Skeletal muscle tissue (tissue), 4 donors: ENCODE results near the gene SATB1. TPM values are rescaled to one million over a fixed set of nuclear protein-coding genes. Genes with fewer than 3 reads are reported as not detected.

ENCODE experiments used
- H3K27ac ChIP-seq: one replicate; pipeline ENCODE4 v1.7.0; 2013; ENCODE audit warnings: mild to moderate bottlenecking, low read depth, low read length, inconsistent platforms
- H3K27me3 ChIP-seq, 3 donors: one replicate each; pipeline ENCODE4 v1.7.0; 2013; ENCODE audit warnings: low read length in 3 of 3; ENCODE audit not compliant: control insufficient read depth in 3 of 3, insufficient read depth in 3 of 3
- H3K36me3 ChIP-seq, 3 donors: one replicate each; pipeline ENCODE4 v1.7.0; 2013; ENCODE audit warnings: low read length in 3 of 3; ENCODE audit not compliant: control insufficient read depth in 3 of 3, insufficient read depth in 3 of 3
- H3K4me1 ChIP-seq, 3 donors: one replicate each; pipeline ENCODE4 v1.7.0; 2013; ENCODE audit warnings: low read length in 3 of 3, mild to moderate bottlenecking in 3 of 3; ENCODE audit not compliant: control insufficient read depth in 3 of 3, insufficient read depth in 3 of 3
- H3K4me3 ChIP-seq, 3 donors: one replicate each; pipeline ENCODE4 v1.7.0; 2013; ENCODE audit warnings: low read length in 3 of 3
- H3K9ac ChIP-seq, 3 donors: one replicate each; pipeline ENCODE4 v1.7.0; 2013; ENCODE audit warnings: low read length in 3 of 3, mild to moderate bottlenecking in 3 of 3, moderate library complexity in 2 of 3, low read depth in 1 of 3
- H3K9me3 ChIP-seq, 3 donors: one replicate each; pipeline ENCODE4 v1.7.0; 2013; ENCODE audit warnings: low read length in 3 of 3; ENCODE audit not compliant: control insufficient read depth in 3 of 3
- total RNA-seq: library from RNA; depleted of rRNA; stranded (reverse); fragments of >200 nt; gene quantifications from one replicate; pipeline ENCODE4 v1.2.3, GENCODE V29; 2014
- donor health status: Osteomylitis.

The SATB1 gene
- total RNA-seq, 1 donor from 2014 or later, result 21.4 TPM

- H3K9ac ChIP-seq, result no peak overlapping the region
- H3K4me3 ChIP-seq, result no peak overlapping the region
- H3K27ac ChIP-seq, result no peak overlapping the region
- no peaks in the 10 kb centered on the region for H3K4me1 ChIP-seq
- no peaks in the 10 kb centered on the region for H3K9me3 ChIP-seq
- no peaks in the 10 kb centered on the region for H3K27me3 ChIP-seq
- peaks cover 0 to 18% (median 16%) of the 10 kb centered on the region in 3 donors for H3K36me3 ChIP-seq
Measured at GRCh38 chr3:18369551-18370185, 55.5 kb downstream of the SATB1 start.

GRCh38 chr3:18366258-18366657 lies 58.9 kb downstream of the SATB1 start:
- H3K27me3 ChIP-seq, result no peaks in the 10 kb centered on the region
- H3K4me1 ChIP-seq, result no peaks in the 10 kb centered on the region
- H3K36me3 ChIP-seq, result peaks cover 0 to 15% (median 4%) of the 10 kb centered on the region in 3 donors
- no peak overlapping the region for H3K9ac ChIP-seq
- H3K4me3 ChIP-seq, result no peak overlapping the region
- H3K27ac ChIP-seq, result no peak overlapping the region
- H3K9me3 ChIP-seq, result no peaks in the 10 kb centered on the region

- Histone ChIP-seq H3K27ac (no peak overlapping the region), H3K9ac (no peak overlapping the region), H3K9me3 (no peaks in the 10 kb centered on the region), H3K27me3 (no peaks in the 10 kb centered on the region), H3K36me3 (peaks cover 0 to 15% (median 4%) of the 10 kb centered on the region in 3 donors), H3K4me3 (no peak overlapping the region), H3K4me1 (no peaks in the 10 kb centered on the region)
Measured at GRCh38 chr3:18363338-18363737, 61.8 kb downstream of the SATB1 start.

GRCh38 chr3:18357747-18358146 lies 67.4 kb downstream of the SATB1 start:
- Histone ChIP-seq H3K27ac (no peak overlapping the region), H3K9ac (no peak overlapping the region), H3K27me3 (no peaks in the 10 kb centered on the region), H3K4me1 (no peaks in the 10 kb centered on the region), H3K9me3 (no peaks in the 10 kb centered on the region), H3K4me3 (no peak overlapping the region), H3K36me3 (no peaks in the 10 kb centered on the region)

- Histone ChIP-seq H3K27me3 (no peaks in the 10 kb centered on the region), H3K27ac (no peak overlapping the region), H3K9me3 (no peaks in the 10 kb centered on the region), H3K9ac (no peak overlapping the region), H3K4me1 (no peaks in the 10 kb centered on the region), H3K4me3 (no peak overlapping the region), H3K36me3 (peaks cover 10 to 11% (median 11%) of the 10 kb centered on the region in 3 donors)
Measured at GRCh38 chr3:18355832-18356231, 69.3 kb downstream of the SATB1 start.

GRCh38 chr3:18354701-18355100 lies 70.4 kb downstream of the SATB1 start:
- Histone ChIP-seq H3K4me1 (no peaks in the 10 kb centered on the region), H3K9ac (no peak overlapping the region), H3K27me3 (no peaks in the 10 kb centered on the region), H3K36me3 (peaks cover 16 to 20% (median 17%) of the 10 kb centered on the region in 3 donors), H3K9me3 (no peaks in the 10 kb centered on the region), H3K27ac (no peak overlapping the region), H3K4me3 (no peak overlapping the region)

GRCh38 chr3:18351823-18352744 lies 73.1 kb downstream of the SATB1 start:
- Histone ChIP-seq H3K9ac (no peak overlapping the region), H3K27me3 (no peaks in the 10 kb centered on the region), H3K4me1 (no peaks in the 10 kb centered on the region), H3K4me3 (no peak overlapping the region), H3K9me3 (no peaks in the 10 kb centered on the region), H3K27ac (no peak overlapping the region), H3K36me3 (peaks cover 23 to 30% (median 27%) of the 10 kb centered on the region in 3 donors)

GRCh38 chr3:18351069-18351628 lies 74.0 kb downstream of the SATB1 start:
- no peak overlapping the region for H3K9ac ChIP-seq
- H3K27me3 ChIP-seq, result no peaks in the 10 kb centered on the region
- H3K4me1 ChIP-seq, result no peaks in the 10 kb centered on the region
- no peak overlapping the region for H3K4me3 ChIP-seq
- H3K9me3 ChIP-seq, result no peaks in the 10 kb centered on the region
- H3K27ac ChIP-seq, result no peak overlapping the region
- peaks cover 23 to 30% (median 27%) of the 10 kb centered on the region in 3 donors for H3K36me3 ChIP-seq

- Histone ChIP-seq H3K4me3 (no peak overlapping the region), H3K9me3 (no peaks in the 10 kb centered on the region), H3K4me1 (no peaks in the 10 kb centered on the region), H3K9ac (no peak overlapping the region), H3K27me3 (no peaks in the 10 kb centered on the region), H3K27ac (no peak overlapping the region), H3K36me3 (peaks cover 23 to 30% (median 27%) of the 10 kb centered on the region in 3 donors)
Measured at GRCh38 chr3:18349197-18349798, 75.8 kb downstream of the SATB1 start.
